HepG2 (cell line): Measurements from ENCODE around the gene DPM1.

ENCODE experiments used
- POLR2AphosphoS5 ChIP-seq: IDR thresholded peaks from 2 replicates; pipeline ENCODE4 v1.6.1; 2012; ENCODE audit warnings: low read depth, low read length
- SMARCC2 ChIP-seq: fragments of 450-650 bp; IDR thresholded peaks from 2 replicates; pipeline ENCODE4 v1.6.1; 2017; ENCODE audit warnings: antibody characterized with exemption, mild to moderate bottlenecking
- TF ChIP-seq, protein P1 (sequence below): sonication (generic); formaldehyde crosslinking; IDR thresholded peaks from 2 replicates; pipeline ENCODE4 v1.5.0; 2020; ENCODE audit warnings: mild to moderate bottlenecking, missing genetic modification reagents, moderate library complexity

- TF ChIP-seq POLR2AphosphoS5 = no peak
- TF ChIP-seq, protein P1, sequence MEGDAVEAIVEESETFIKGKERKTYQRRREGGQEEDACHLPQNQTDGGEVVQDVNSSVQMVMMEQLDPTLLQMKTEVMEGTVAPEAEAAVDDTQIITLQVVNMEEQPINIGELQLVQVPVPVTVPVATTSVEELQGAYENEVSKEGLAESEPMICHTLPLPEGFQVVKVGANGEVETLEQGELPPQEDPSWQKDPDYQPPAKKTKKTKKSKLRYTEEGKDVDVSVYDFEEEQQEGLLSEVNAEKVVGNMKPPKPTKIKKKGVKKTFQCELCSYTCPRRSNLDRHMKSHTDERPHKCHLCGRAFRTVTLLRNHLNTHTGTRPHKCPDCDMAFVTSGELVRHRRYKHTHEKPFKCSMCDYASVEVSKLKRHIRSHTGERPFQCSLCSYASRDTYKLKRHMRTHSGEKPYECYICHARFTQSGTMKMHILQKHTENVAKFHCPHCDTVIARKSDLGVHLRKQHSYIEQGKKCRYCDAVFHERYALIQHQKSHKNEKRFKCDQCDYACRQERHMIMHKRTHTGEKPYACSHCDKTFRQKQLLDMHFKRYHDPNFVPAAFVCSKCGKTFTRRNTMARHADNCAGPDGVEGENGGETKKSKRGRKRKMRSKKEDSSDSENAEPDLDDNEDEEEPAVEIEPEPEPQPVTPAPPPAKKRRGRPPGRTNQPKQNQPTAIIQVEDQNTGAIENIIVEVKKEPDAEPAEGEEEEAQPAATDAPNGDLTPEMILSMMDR (CRISPR knock-in tag) = peak; percentile 80
- TF ChIP-seq SMARCC2 = no peak
Measured at GRCh38 chr20:50980851-50981713, 22.8 kb upstream of the DPM1 start.
